ENCODE results near the gene RFX1. TPM values are rescaled to one million over a fixed set of nuclear protein-coding genes. Genes with fewer than 3 reads are reported as not detected.
A peak's percentile ranks its signal among the peaks of the same experiment; 100 is the strongest.

The RFX1 gene
- total and polyA plus RNA-seq, 2 donors (not counting 1 experiment from before 2014, with no cell fraction given), result 9.2 to 33.3 TPM

- DNase-seq, result peak; percentile 78
- Histone ChIP-seq H3K36me3 (replicated peaks in 1 of 2; ENCODE audit: control extremely low read depth in 1 of 2, control insufficient read depth in 1 of 2, extremely low read depth in 1 of 2, insufficient read depth in 2 of 2, low read length in 1 of 2) (no peaks in the 10 kb centered on the region), H3K4me1 (ENCODE audit: control insufficient read depth in 2 of 2, insufficient read depth in 2 of 2, low read length in 2 of 2) (peaks cover 28 to 57% of the 10 kb centered on the region in 2 donors), H3K4me3 (ENCODE audit: control extremely low read depth in 1 of 5, extremely low read depth in 1 of 5, insufficient read depth in 1 of 5, low read depth in 2 of 5, low read length in 4 of 5) (peak overlapping the region in 3 of 5 experiments; percentile 20 to 58 (median 29)), H3K9ac (ENCODE audit: low read length) (peak overlapping the region; percentile 30), H3K4me2 (replicated peaks; ENCODE audit: low read depth, low read length, poor library complexity, severe bottlenecking) (peak overlapping the region; percentile 60), H4K20me1 (ENCODE audit: control insufficient read depth, insufficient read depth, low read length, poor library complexity, severe bottlenecking) (no peaks in the 10 kb centered on the region), H3K27me3 (replicated peaks in 1 of 4; ENCODE audit: control extremely low read depth in 1 of 4, control insufficient read depth in 3 of 4, insufficient read depth in 4 of 4, low read length in 3 of 4) (no peaks in the 10 kb centered on the region), H3K9me3 (ENCODE audit: control extremely low read depth in 1 of 3, control insufficient read depth in 2 of 3, insufficient read depth in 1 of 3, low read length in 2 of 3) (no peaks in the 10 kb centered on the region), H3K79me2 (ENCODE audit: control insufficient read depth, insufficient read depth, low read length) (peaks cover 12% of the 10 kb centered on the region), H3K27ac (ENCODE audit: low read length in 2 of 2) (peak overlapping the region; percentile 7 to 56), H2AFZ (ENCODE audit: insufficient read depth, low read depth, low read length, poor library complexity, severe bottlenecking) (no peak overlapping the region)
- ChIA-PET POLR2A (interaction anchor here (0.7 to 2.6 kb wide), 5 partner anchors 9 to 63 kb away, joined by 3 to 17 read pairs (median 6); partner anchors contain the start of genes IL27RA and RFX1), CTCF (interaction anchor here (0.7 to 0.8 kb wide), 2 partner anchors 14 to 911 kb away, joined by 3 to 4 read pairs; no protein-coding TSS in a partner anchor)
- H3K4me3 Mint-ChIP-seq, result peak overlapping the region; percentile 82
- 80% methylated on average over 2 of the region's 8 CpGs for WGBS (ENCODE audit: insufficient coverage)
- H3K27ac Mint-ChIP-seq, result peak overlapping the region; percentile 88
- TF ChIP-seq EZH2 (IDR thresholded peaks at IDR 0.05; ENCODE audit: borderline replicate concordance, insufficient read depth, low read depth, low read length, poor library complexity, severe bottlenecking) (no peak), CTCF (IDR thresholded peaks at IDR 0.05) (no peak)
- no peaks in the 10 kb centered on the region for H3K27me3 Mint-ChIP-seq
- peaks cover 37% of the 10 kb centered on the region for H3K4me1 Mint-ChIP-seq
- peak; percentile 76 for ATAC-seq (ENCODE audit: low read depth)
- no peaks in the 10 kb centered on the region for H3K9me3 Mint-ChIP-seq (ENCODE audit: insufficient read depth)
- intact Hi-C loops (cut with micrococcal nuclease), result loop anchor here (1.0 kb wide), 1 partner anchor 9 kb away; the partner anchor contains the start of gene RFX1
Measured at GRCh38 chr19:14015524-14016035, 9.5 kb upstream of the RFX1 start.

DNA sequence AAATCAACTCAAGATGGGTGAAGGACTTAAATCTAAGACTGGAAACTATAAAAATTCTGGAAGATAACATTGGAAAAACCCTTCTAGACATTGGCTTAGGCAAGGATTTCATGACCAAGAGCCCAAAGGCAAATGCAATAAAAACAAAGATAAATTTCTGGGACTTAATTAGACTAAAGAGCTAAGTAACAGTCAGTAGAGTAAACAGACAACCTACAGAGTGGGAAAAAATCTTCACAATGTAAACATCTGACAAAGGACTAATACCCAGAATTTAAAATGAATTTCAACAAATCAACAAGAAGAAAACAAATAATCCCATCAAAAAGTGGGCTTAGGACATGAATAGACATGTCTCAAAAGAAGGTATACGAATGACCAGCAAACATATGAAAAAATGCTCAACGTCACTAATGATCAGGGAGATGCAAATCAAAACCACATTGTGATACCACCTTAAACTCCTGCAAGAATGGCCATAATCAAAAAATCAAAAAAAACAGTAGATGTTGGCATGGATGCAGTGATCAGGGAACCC is 6.3 kb upstream of the RFX1 start:
- Mint-ChIP-seq H3K4me3 (no peak overlapping the region), H3K9me3 (ENCODE audit: insufficient read depth) (no peaks in the 10 kb centered on the region), H3K4me1 (peaks cover 26% of the 10 kb centered on the region), H3K27me3 (no peaks in the 10 kb centered on the region), H3K27ac (peak overlapping the region; percentile 64)
- Histone ChIP-seq H3K4me2 (replicated peaks; ENCODE audit: low read depth, low read length, poor library complexity, severe bottlenecking) (no peak overlapping the region), H3K4me1 (ENCODE audit: control insufficient read depth in 2 of 2, insufficient read depth in 2 of 2, low read length in 2 of 2) (peaks cover 16 to 35% of the 10 kb centered on the region in 2 donors), H3K79me2 (ENCODE audit: control insufficient read depth, insufficient read depth, low read length) (peaks cover 4% of the 10 kb centered on the region), H3K4me3 (ENCODE audit: control extremely low read depth in 1 of 5, extremely low read depth in 1 of 5, insufficient read depth in 1 of 5, low read depth in 2 of 5, low read length in 4 of 5) (no peak overlapping the region), H4K20me1 (ENCODE audit: control insufficient read depth, insufficient read depth, low read length, poor library complexity, severe bottlenecking) (no peaks in the 10 kb centered on the region), H3K36me3 (replicated peaks in 1 of 2; ENCODE audit: control extremely low read depth in 1 of 2, control insufficient read depth in 1 of 2, extremely low read depth in 1 of 2, insufficient read depth in 2 of 2, low read length in 1 of 2) (no peaks in the 10 kb centered on the region), H3K9me3 (ENCODE audit: control extremely low read depth in 1 of 3, control insufficient read depth in 2 of 3, insufficient read depth in 1 of 3, low read length in 2 of 3) (no peaks in the 10 kb centered on the region), H3K27me3 (replicated peaks in 1 of 4; ENCODE audit: control extremely low read depth in 1 of 4, control insufficient read depth in 3 of 4, insufficient read depth in 4 of 4, low read length in 3 of 4) (no peaks in the 10 kb centered on the region), H3K9ac (ENCODE audit: low read length) (no peak overlapping the region), H2AFZ (ENCODE audit: insufficient read depth, low read depth, low read length, poor library complexity, severe bottlenecking) (no peak overlapping the region), H3K27ac (ENCODE audit: low read length in 2 of 2) (no peak overlapping the region)
- 83% methylated on average over 1 of the region's 2 CpGs for WGBS (ENCODE audit: insufficient coverage)
- ChIA-PET POLR2A (no interaction called here), CTCF (no interaction called here)
- DNase-seq (no peak), ATAC-seq (ENCODE audit: low read depth) (no peak)
- intact Hi-C loops (cut with micrococcal nuclease), result no loop called here
- TF ChIP-seq EZH2 (IDR thresholded peaks at IDR 0.05; ENCODE audit: borderline replicate concordance, insufficient read depth, low read depth, low read length, poor library complexity, severe bottlenecking) (no peak), CTCF (IDR thresholded peaks at IDR 0.05) (no peak)

Measured in B cell (primary cell).